IPS-15b (cell line): ENCODE results near the gene AGMO.
"Not testable (repeated sequence)": the region's sequence is repeated elsewhere in the genome, so short reads cannot be mapped to it uniquely, and the experiment has no call there.

ENCODE experiments used
- H3K27me3 ChIP-seq: one replicate; pipeline ENCODE4 v1.6.1; 2013; ENCODE audit warnings: low read length; ENCODE audit not compliant: control insufficient read depth, insufficient read depth
- H3K36me3 ChIP-seq: one replicate; pipeline ENCODE4 v1.6.1; 2013; ENCODE audit warnings: low read length; ENCODE audit not compliant: control insufficient read depth, insufficient read depth
- H3K4me1 ChIP-seq: one replicate; pipeline ENCODE4 v1.6.1; 2013; ENCODE audit warnings: mild to moderate bottlenecking, low read length; ENCODE audit not compliant: control insufficient read depth, insufficient read depth
- H3K4me3 ChIP-seq: one replicate; pipeline ENCODE4 v1.5.1; 2013; ENCODE audit warnings: low read depth, low read length
- H3K9ac ChIP-seq: one replicate; pipeline ENCODE4 v1.6.1; 2013; ENCODE audit warnings: low read depth, mild to moderate bottlenecking, low read length
- H3K9me3 ChIP-seq: one replicate; pipeline ENCODE4 v1.6.1; 2013; ENCODE audit warnings: mild to moderate bottlenecking, low read length; ENCODE audit not compliant: control insufficient read depth, insufficient read depth

Gene AGMO

DNA sequence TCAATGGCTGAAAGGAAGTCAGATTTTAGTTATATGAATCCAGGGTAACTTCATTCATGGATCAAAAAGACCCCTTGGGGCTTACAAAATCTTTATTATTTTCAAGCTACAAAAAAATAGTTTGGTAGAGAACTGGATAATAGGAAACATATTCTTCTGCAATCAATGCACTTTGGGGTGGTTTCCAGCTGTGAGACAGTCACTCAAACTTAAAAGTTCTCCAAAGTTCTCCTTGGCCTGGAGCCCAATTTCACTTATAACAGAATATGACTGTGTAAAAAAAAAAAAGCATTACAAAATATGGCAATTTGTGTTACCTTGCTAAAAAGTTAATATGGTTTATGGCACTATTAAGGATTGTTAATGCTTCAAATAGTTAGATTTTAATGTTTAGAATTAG is 255.5 kb downstream of the AGMO start:
- no peaks in the 10 kb centered on the region for H3K27me3 ChIP-seq
- H3K36me3 ChIP-seq: no peaks in the 10 kb centered on the region
- H3K4me3 ChIP-seq: no peak overlapping the region
- no peaks in the 10 kb centered on the region for H3K4me1 ChIP-seq
- no peaks in the 10 kb centered on the region for H3K9me3 ChIP-seq
- no peak overlapping the region for H3K9ac ChIP-seq

DNA sequence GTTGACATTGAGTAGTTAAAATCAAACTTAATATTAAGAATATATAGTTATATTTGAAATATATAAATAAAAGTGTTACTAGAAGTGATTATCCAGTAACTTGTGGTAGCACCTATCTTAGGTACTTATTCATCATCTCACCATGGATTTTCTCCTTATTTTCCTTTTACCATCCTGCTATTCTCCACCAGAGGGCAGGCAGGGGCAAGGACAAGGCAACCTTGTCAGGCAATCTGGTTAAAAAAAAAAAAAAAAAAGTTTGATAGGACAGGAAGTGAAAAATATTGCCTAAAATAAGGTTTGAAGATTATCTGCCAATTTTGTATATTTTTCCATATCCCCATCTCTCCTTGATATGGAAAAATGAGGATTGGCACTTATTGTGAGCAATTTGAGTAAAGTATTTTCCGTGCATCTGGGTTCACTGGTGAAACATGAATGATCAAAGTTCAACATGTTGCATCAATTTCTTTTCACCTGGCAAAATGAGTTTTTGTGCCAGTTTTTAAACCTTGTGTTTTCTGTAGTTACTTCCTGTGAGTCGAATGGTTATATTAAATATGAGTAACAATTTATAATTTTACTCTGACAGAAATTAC is 256.7 kb downstream of the AGMO start:
- no peak overlapping the region for H3K9ac ChIP-seq
- H3K4me1 ChIP-seq: no peaks in the 10 kb centered on the region
- H3K36me3 ChIP-seq: no peaks in the 10 kb centered on the region
- H3K4me3 ChIP-seq: no peak overlapping the region
- H3K27me3 ChIP-seq: no peaks in the 10 kb centered on the region
- H3K9me3 ChIP-seq: no peaks in the 10 kb centered on the region

DNA sequence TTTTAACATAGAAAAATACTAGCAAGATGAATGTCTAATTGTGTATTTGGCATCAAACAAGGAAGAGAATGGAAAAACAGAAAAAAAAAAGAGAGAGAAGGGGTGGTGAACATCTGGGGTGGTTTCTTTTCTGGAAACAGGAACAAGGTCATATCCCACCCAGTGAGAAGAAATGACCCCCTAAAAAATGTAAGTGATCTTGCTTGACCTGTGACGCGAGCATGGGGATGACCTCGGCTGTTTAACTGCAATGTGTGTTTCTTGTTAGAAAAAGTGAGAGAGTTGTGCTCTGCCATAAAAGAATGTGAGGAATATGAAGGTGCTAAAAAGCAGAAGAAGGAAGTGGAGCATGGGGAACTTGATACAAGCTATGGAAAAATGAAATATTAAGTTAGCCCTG is 258.5 kb downstream of the AGMO start:
- no peaks in the 10 kb centered on the region for H3K9me3 ChIP-seq
- H3K9ac ChIP-seq: no peak overlapping the region
- H3K27me3 ChIP-seq: no peaks in the 10 kb centered on the region
- H3K36me3 ChIP-seq: no peaks in the 10 kb centered on the region
- no peak overlapping the region for H3K4me3 ChIP-seq
- no peaks in the 10 kb centered on the region for H3K4me1 ChIP-seq

DNA sequence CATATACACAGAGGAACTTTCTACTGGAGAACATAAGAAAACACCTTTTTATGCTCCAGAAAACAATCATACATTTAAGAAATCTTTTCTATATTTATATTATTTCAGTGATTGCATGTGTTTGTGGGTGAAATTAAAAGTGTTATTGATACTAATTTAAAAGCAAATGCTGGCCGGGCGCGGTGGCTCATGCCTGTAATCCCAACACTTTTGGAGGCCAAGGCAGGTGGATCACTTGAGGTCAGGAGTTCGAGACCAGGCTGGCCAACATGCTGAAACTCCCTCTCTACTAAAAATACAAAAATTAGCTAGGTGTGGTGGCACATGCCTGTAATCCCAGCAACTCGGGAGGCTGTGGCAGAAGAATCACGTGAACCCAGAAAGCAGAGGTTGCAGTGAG is 260.8 kb downstream of the AGMO start:
- H3K27me3 ChIP-seq, H3K4me1 ChIP-seq, H3K36me3 ChIP-seq, H3K4me3 ChIP-seq, H3K9me3 ChIP-seq, H3K9ac ChIP-seq: not testable (repeated sequence)

DNA sequence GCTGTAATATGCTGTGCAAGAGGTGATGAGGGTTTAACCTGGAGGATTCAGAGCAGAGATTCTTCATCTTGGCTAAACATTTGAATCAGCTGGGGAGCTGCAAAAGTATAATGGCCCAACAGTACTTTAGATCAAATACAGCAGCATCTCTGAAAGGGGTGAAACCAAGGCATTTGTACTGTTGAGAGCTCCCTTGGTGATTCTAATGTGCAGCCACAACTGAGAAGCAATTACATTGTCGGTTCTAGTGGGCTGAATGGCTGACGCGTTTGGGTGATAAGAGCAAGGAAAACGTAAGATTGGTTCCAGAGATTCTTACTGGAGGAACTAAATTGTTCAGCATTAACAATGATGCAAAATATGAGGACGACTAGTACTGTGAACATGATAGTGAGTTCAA is 269.7 kb downstream of the AGMO start:
- Histone ChIP-seq H3K36me3 (no peaks in the 10 kb centered on the region), H3K27me3 (no peaks in the 10 kb centered on the region), H3K4me1 (no peaks in the 10 kb centered on the region), H3K4me3 (no peak overlapping the region), H3K9ac (no peak overlapping the region), H3K9me3 (no peaks in the 10 kb centered on the region)

DNA sequence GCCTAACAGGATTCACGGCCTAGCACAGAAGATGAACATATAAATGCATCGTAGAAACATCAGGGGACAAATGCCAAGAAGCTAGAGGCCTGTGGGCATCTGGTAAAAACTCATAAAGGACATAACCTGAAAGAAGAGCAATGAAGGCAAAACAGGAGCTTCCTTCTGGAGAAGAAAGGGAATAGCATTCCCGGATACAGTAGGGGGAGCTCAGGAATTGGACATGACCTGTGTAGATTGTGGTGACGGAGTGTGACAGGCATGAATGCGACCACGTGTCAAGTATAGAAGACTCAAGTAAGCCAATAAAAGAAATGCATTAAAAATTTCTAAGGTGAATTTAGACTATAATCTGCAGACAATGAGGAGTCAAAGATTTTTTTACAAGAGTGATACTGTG is 270.1 kb downstream of the AGMO start:
- H3K9me3 ChIP-seq: no peaks in the 10 kb centered on the region
- H3K36me3 ChIP-seq: no peaks in the 10 kb centered on the region
- H3K27me3 ChIP-seq: no peaks in the 10 kb centered on the region
- H3K9ac ChIP-seq: no peak overlapping the region
- H3K4me1 ChIP-seq: no peaks in the 10 kb centered on the region
- no peak overlapping the region for H3K4me3 ChIP-seq

DNA sequence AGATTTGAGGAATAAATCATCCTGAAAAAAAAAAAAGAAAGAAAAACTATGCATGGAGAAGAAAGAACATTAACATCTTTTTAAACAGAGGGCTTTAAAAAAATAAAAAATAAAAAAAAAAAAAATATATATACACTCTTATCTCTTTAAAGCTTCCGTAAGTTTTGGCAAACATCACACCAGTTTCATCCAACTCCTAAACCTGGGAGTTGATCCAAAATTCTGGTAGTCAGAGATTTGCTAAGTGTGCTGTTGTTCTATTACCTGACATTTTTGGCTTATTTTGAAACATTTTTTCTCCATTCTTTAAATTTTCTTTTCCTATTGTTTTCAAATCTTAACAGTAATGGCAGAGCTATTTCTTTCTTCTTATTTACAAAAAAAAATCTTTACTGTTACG is 273.1 kb downstream of the AGMO start:
- H3K36me3 ChIP-seq: no peaks in the 10 kb centered on the region
- H3K4me3 ChIP-seq: no peak overlapping the region
- no peaks in the 10 kb centered on the region for H3K27me3 ChIP-seq
- no peaks in the 10 kb centered on the region for H3K4me1 ChIP-seq
- H3K9me3 ChIP-seq: no peaks in the 10 kb centered on the region
- H3K9ac ChIP-seq: no peak overlapping the region

DNA sequence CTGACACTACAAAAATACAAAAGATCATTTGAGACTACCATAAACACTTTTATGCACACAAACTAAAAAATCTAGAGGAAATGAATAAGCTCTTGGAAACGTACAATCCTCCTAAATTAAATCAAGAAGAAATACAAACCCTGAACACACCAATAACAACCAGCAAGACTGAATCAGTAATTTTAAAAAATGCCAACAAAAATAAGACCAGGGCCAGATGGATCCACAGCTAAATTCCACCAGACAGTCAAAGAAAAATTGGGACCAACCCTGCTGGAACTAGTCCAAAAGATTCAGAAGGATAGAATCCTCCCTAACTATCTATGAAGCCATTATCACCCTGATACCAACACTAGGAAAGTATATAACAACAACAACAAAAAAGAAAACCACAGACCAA is 277.4 kb downstream of the AGMO start:
- H3K36me3 ChIP-seq: no peaks in the 10 kb centered on the region
- no peak overlapping the region for H3K4me3 ChIP-seq
- H3K4me1 ChIP-seq: no peaks in the 10 kb centered on the region
- no peaks in the 10 kb centered on the region for H3K9me3 ChIP-seq
- H3K9ac ChIP-seq: no peak overlapping the region
- H3K27me3 ChIP-seq: no peaks in the 10 kb centered on the region

DNA sequence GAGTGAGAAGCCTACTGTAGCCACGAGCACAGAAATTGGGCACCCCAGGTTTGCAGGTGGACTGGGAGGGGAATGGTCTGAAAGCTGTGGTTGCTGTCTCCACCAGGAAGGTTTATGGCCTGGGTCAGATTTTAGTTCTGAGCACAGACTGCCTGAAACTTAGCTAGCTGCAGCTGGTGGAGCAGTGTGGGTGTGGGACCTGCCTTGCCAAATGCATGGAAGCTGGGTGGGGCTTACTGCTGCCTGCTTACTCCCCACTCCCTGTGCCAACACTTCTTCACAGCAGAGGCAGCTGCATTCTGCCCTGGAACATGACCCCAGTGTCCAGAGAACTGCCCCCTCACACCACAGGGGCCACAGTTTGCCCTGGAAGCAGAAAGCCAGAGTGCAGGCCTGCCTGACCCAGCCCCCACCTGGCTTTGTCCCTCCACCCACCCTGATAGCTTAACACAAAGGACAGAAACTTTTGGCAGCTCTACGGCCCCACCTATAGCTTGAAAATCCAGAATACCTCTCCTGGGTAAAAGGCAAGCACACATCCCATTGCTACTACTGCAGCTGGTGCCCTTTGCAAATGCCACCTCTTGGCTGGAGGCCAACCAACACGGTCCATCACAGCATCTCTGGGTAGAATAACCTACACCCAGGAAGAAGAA is 281.6 kb downstream of the AGMO start:
- Histone ChIP-seq H3K9me3 (no peaks in the 10 kb centered on the region), H3K9ac (no peak overlapping the region), H3K4me3 (no peak overlapping the region), H3K27me3 (no peaks in the 10 kb centered on the region), H3K4me1 (no peaks in the 10 kb centered on the region), H3K36me3 (no peaks in the 10 kb centered on the region)

DNA sequence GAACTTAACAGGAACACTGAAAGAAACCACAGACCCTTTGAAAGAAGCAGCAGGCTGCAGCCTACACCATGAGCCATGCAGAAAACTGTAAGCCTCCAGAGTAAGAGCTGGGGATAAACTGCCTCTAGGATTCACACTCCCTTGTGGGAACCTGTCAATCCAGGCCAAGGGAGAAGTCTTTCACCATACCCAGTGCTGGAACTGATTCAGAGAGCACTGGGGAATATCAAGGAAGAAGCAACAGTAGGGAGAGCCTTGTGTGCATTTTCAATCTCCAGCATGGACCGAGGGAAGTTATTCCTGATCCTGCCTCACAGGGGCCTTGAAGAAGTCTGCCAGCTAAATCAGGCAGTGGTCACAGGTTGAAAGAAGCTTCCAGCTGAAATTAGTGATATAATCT is 282.2 kb downstream of the AGMO start:
- Histone ChIP-seq H3K4me1 (no peaks in the 10 kb centered on the region), H3K9ac (no peak overlapping the region), H3K36me3 (no peaks in the 10 kb centered on the region), H3K9me3 (no peaks in the 10 kb centered on the region), H3K4me3 (no peak overlapping the region), H3K27me3 (no peaks in the 10 kb centered on the region)

DNA sequence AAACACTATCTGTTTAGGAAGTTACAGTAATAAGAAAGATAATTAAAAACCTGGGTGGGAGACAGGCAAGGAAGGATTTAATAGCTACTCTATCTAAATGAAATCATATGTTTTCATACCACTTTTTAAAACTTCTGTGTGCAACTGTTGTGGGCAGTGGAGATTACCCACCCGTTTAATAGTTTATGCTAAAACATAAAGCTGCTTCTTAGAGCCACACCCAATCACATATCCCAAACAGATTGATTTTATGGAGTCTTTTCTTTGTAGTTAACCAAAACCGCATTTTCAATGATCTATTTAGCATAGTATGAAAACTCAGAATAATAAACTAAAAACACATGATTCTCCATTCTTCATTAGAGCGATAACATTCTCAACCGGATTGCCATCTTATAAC is 304.1 kb downstream of the AGMO start:
- no peaks in the 10 kb centered on the region for H3K4me1 ChIP-seq
- H3K27me3 ChIP-seq: no peaks in the 10 kb centered on the region
- H3K9me3 ChIP-seq: no peaks in the 10 kb centered on the region
- no peaks in the 10 kb centered on the region for H3K36me3 ChIP-seq
- H3K4me3 ChIP-seq: no peak overlapping the region
- no peak overlapping the region for H3K9ac ChIP-seq

DNA sequence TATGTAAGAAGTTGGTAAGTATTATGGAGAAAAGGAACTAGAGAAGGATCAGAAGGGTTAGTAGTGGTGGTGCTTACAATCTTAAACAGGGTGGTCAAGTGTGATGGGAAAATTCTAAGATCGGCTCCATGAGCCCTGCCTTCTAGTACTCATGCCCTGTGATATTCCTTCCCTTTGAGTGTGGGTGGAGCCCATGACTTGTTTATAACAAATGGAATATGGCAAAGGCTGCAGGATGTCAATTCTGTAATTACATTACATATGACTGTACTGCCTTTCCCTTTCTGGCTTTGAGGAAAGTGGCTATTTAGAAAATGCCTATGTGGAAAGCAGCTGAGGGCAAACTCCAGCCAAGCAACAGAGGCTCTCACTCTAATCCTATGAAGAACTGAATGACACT is 309.6 kb downstream of the AGMO start:
- H3K9ac ChIP-seq: no peak overlapping the region
- no peaks in the 10 kb centered on the region for H3K4me1 ChIP-seq
- no peaks in the 10 kb centered on the region for H3K27me3 ChIP-seq
- H3K4me3 ChIP-seq: no peak overlapping the region
- no peaks in the 10 kb centered on the region for H3K36me3 ChIP-seq
- H3K9me3 ChIP-seq: no peaks in the 10 kb centered on the region
